Measurements from ENCODE around the gene AP2S1. TPM values are rescaled to one million over a fixed set of nuclear protein-coding genes. Genes with fewer than 3 reads are reported as not detected.

Gene AP2S1
- polyA plus RNA-seq, 2 of the 4 experiments (the other 2 are of a cell fraction): 150 to 329 TPM

DNA sequence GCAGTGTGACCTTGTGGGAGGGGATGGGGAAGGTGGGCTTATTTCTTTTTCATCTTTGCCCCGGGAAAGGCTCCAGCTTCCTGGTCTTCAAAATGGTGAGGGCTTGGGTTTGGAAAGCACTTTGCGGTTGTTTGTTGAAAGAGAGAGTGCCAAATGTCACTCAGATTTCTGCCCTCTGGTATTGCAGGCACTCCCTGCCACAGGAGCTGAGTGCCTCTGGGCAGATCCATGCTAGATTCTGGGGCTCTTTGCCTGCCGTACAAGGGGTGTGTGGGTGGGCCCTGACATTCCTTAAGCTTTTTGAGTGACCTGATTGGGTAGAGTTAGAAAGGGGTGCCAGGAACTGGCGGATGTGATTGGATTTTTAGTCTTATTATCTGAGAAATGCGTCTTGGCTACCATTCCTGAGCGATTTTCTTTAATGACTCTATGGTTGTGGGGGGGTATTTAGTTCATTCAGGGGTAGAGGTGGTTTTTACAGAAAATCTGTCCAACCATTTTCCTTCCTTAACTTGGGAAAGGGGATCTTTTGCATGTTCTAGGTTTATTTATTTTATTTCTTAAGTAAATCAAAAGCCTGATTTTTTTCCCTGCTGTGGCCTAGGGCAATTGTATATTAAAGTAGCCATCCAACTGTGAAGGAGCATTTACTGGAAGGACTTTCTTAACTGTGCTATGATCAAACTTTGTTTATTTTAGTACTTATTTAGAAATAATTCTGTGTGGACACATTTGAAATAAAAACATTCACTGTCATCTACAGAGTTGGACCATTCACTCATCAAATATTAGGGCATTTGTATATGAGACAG is 13.4 kb upstream of the AP2S1 start:
- H3K4me3 ChIP-seq: peak overlapping the region; percentile 94
- FAIRE-seq: no peak

DNA sequence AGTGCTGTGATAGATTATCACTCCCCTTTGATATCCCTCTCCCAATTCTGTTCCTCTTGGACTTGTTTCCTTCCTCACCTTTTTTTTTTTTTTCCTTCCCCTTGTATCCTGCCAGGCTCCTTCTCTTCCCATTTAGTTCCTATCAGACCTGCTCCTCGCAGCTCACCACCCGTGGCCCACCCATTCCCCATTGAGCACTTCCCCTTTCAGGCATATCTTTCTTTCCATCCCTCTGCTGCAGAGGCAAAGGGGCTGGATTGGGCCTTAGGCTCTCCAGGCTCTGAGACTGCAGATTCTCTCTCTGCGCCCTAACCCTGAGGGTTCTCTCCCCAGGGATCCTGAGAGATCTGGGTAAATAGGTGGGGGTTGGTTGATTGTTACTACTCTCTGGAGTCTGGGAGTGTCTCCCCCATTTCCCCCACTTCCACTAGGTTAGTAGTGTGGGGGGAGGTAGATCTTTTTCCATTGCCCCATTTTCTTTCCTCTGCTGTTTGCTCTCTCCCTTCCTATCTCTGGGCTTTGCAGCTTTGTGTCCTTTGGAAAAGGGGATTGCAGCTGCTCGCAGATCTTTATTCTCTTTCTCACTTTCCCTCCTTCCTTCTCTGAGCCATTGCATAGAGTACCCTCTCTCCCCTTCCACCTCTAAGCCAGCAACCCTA is 12.5 kb upstream of the AP2S1 start:
- TF ChIP-seq FOXS1 (CRISPR knock-in tag; IDR thresholded peaks at IDR 0.05): no peak
- TF ChIP-seq MYC (IDR thresholded peaks at IDR 0.05; ENCODE audit: borderline replicate concordance, low read length): no peak
- no peak for TF ChIP-seq RAD21 (conservative IDR thresholded peaks at IDR 0.05 in 1 of 2, IDR thresholded peaks at IDR 0.05 in 1 of 2)
- no peak for TF ChIP-seq RFX5 (IDR thresholded peaks at IDR 0.05)
- TF ChIP-seq, protein P1, sequence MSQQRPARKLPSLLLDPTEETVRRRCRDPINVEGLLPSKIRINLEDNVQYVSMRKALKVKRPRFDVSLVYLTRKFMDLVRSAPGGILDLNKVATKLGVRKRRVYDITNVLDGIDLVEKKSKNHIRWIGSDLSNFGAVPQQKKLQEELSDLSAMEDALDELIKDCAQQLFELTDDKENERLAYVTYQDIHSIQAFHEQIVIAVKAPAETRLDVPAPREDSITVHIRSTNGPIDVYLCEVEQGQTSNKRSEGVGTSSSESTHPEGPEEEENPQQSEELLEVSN (IDR thresholded peaks at IDR 0.05; ENCODE audit: borderline replicate concordance, low read depth): no peak
- TF ChIP-seq, protein P2, sequence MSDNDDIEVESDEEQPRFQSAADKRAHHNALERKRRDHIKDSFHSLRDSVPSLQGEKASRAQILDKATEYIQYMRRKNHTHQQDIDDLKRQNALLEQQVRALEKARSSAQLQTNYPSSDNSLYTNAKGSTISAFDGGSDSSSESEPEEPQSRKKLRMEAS (IDR thresholded peaks at IDR 0.05): no peak
- no peak for TF ChIP-seq CHD2 (IDR thresholded peaks at IDR 0.05; ENCODE audit: low read length, partially characterized antibody)
- TF ChIP-seq EHF (CRISPR knock-in tag; IDR thresholded peaks at IDR 0.05): no peak
- TF ChIP-seq, protein P3, sequence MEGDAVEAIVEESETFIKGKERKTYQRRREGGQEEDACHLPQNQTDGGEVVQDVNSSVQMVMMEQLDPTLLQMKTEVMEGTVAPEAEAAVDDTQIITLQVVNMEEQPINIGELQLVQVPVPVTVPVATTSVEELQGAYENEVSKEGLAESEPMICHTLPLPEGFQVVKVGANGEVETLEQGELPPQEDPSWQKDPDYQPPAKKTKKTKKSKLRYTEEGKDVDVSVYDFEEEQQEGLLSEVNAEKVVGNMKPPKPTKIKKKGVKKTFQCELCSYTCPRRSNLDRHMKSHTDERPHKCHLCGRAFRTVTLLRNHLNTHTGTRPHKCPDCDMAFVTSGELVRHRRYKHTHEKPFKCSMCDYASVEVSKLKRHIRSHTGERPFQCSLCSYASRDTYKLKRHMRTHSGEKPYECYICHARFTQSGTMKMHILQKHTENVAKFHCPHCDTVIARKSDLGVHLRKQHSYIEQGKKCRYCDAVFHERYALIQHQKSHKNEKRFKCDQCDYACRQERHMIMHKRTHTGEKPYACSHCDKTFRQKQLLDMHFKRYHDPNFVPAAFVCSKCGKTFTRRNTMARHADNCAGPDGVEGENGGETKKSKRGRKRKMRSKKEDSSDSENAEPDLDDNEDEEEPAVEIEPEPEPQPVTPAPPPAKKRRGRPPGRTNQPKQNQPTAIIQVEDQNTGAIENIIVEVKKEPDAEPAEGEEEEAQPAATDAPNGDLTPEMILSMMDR (IDR thresholded peaks at IDR 0.05): no peak
- TF ChIP-seq JUN (IDR thresholded peaks at IDR 0.05): no peak
- TF ChIP-seq TFCP2L1 (CRISPR knock-in tag; IDR thresholded peaks at IDR 0.05): no peak
- no peak for TF ChIP-seq CEBPB (IDR thresholded peaks at IDR 0.05)
- TF ChIP-seq CBX2 (IDR thresholded peaks at IDR 0.05; ENCODE audit: borderline replicate concordance, low read depth): no peak
- TF ChIP-seq EP300 (IDR thresholded peaks at IDR 0.05): no peak
- no peak for TF ChIP-seq SMC3 (IDR thresholded peaks at IDR 0.05)
- no peak for TF ChIP-seq NR3C1 (IDR thresholded peaks at IDR 0.05)
- TF ChIP-seq BHLHE40 (IDR thresholded peaks at IDR 0.05; ENCODE audit: low read depth, low read length): no peak
- TF ChIP-seq RARB (CRISPR knock-in tag; IDR thresholded peaks at IDR 0.05): no peak
- no peak for TF ChIP-seq HOXA7 (CRISPR knock-in tag; IDR thresholded peaks at IDR 0.05)
- WGBS (ENCODE audit: missing lambda C conversion rate): 69% methylated on average over 4 of the region's 4 CpGs
- peak overlapping the region; percentile 94 for H3K4me3 ChIP-seq
- ChIA-PET POLR2A (interaction anchor here (0.6 to 1.2 kb wide), 3 partner anchors 21 to 171 kb away, joined by 3 to 7 read pairs (median 4); no protein-coding TSS in a partner anchor), CTCF (interaction anchor here (1.0 to 4.2 kb wide), 8 partner anchors 8 to 172 kb away, joined by 3 to 47 read pairs (median 10); no protein-coding TSS in a partner anchor)
- peak overlapping the region; percentile 99 for H3K27ac ChIP-seq
- DNase-seq (ENCODE audit: low read depth in 1 of 2, low spot score in 1 of 2): no peak
- H3K4me2 ChIP-seq: peak overlapping the region; percentile 96
- no peak for ATAC-seq
- no peak for FAIRE-seq
- peaks cover 68% of the 10 kb centered on the region for H3K4me1 ChIP-seq
- no peaks in the 10 kb centered on the region for H3K9me3 ChIP-seq

More for the DNA sequence above, 13.4 kb upstream of the AP2S1 start:
- ATAC-seq (no peak), DNase-seq (ENCODE audit: low read depth in 1 of 2, low spot score in 1 of 2) (no peak)
- H3K4me1 ChIP-seq: peaks cover 75% of the 10 kb centered on the region
- peak overlapping the region; percentile 96 for H3K4me2 ChIP-seq
- 29% methylated on average over 6 of the region's 6 CpGs for WGBS (ENCODE audit: missing lambda C conversion rate)
- CTCF ChIA-PET: interaction anchor here (4.2 kb wide), 1 partner anchor 127 kb away, joined by 47 read pairs; no protein-coding TSS in a partner anchor
- H3K9me3 ChIP-seq: no peaks in the 10 kb centered on the region
- H3K27ac ChIP-seq: peak overlapping the region; percentile 38 to 99
- POLR2A ChIA-PET: interaction anchor here (0.6 kb wide), 2 partner anchors 21 to 170 kb away, joined by 4 to 7 read pairs; no protein-coding TSS in a partner anchor
- TF ChIP-seq RARB (CRISPR knock-in tag; IDR thresholded peaks at IDR 0.05) (no peak), ZSCAN20 (CRISPR knock-in tag; IDR thresholded peaks at IDR 0.05) (no peak), SREBF2 (IDR thresholded peaks at IDR 0.05) (no peak), EP300 (IDR thresholded peaks at IDR 0.05) (no peak)
- TF ChIP-seq, protein P4, sequence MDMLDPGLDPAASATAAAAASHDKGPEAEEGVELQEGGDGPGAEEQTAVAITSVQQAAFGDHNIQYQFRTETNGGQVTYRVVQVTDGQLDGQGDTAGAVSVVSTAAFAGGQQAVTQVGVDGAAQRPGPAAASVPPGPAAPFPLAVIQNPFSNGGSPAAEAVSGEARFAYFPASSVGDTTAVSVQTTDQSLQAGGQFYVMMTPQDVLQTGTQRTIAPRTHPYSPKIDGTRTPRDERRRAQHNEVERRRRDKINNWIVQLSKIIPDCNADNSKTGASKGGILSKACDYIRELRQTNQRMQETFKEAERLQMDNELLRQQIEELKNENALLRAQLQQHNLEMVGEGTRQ (IDR thresholded peaks at IDR 0.05): no peak

Measured in A549 (cell line).